NT2/D1 (cell line): Measurements from ENCODE around the gene ZCCHC9.

Source experiments
- YY1 ChIP-seq: IDR thresholded peaks from 2 replicates; pipeline ENCODE4 v1.6.1; 2011; ENCODE audit not compliant: insufficient read length, insufficient read depth
- ZNF274 ChIP-seq: IDR thresholded peaks from 2 replicates; pipeline ENCODE4 v1.6.1; 2011; ENCODE audit warnings: mild to moderate bottlenecking, low read depth, low read length

- TF ChIP-seq YY1 (no peak), ZNF274 (no peak)
Measured at GRCh38 chr5:81305785-81306184, 4.4 kb downstream of the ZCCHC9 start.
